A673 (cell line): ENCODE results near the gene SEC61G. TPM values are rescaled to one million over a fixed set of nuclear protein-coding genes. Genes with fewer than 3 reads are reported as not detected.

Source experiments
- BruUV-seq: library from RNA; stranded (reverse); fragments of 400-500 nt; replicated peaks from 2 replicates; lab custom pipeline; 2021; lab: Mats Ljungman, UMichigan
- CTCF ChIA-PET: fragments of 300-600 bp; sonication (Branson Sonifier 250); formaldehyde crosslinking; loops from one replicate; lab custom pipeline; 2022; ENCODE audit warnings: antibody characterized with exemption; lab: Charles Lee
- POLR2A ChIA-PET: fragments of 300-600 bp; sonication (Branson Sonifier 250); formaldehyde crosslinking; loops from one replicate; lab custom pipeline; 2022; ENCODE audit warnings: antibody characterized with exemption; ENCODE audit not compliant: low non-redundant PET; lab: Charles Lee
- DNase-seq: peaks from one replicate; pipeline ENCODE4 v3.0.0-alpha.2; 2015; ENCODE audit warnings: low spot score
- H3K27ac ChIP-seq: fragments of 200-600 bp; sonication (generic); 2 replicates; pipeline ENCODE4 v1.5.1; 2016; ENCODE audit warnings: mixed run types, low read depth, mild to moderate bottlenecking, mixed read lengths, antibody characterized with exemption, low read length; ENCODE audit not compliant: poor library complexity, severe bottlenecking
- H3K27me3 ChIP-seq: fragments of 200-600 bp; sonication (generic); replicated peaks from 2 replicates; pipeline ENCODE4 v1.6.1; 2017; ENCODE audit warnings: mixed run types, low read depth, mild to moderate bottlenecking, mixed read lengths, antibody characterized with exemption, low read length; ENCODE audit not compliant: insufficient read depth, poor library complexity
- H3K36me3 ChIP-seq: fragments of 200-600 bp; sonication (generic); 2 replicates; pipeline ENCODE4 v1.6.1; 2016; ENCODE audit warnings: mixed run types, mild to moderate bottlenecking, mixed read lengths, antibody characterized with exemption, low read length; ENCODE audit not compliant: insufficient read depth, poor library complexity, severe bottlenecking
- H3K4me1 ChIP-seq: fragments of 200-600 bp; sonication (generic); 2 replicates; pipeline ENCODE4 v1.6.1; 2017; ENCODE audit warnings: mixed run types, mild to moderate bottlenecking, mixed read lengths, antibody characterized with exemption, low read length; ENCODE audit not compliant: insufficient read depth, poor library complexity, severe bottlenecking
- H3K4me3 ChIP-seq: fragments of 200-600 bp; sonication (generic); 2 replicates; pipeline ENCODE4 v1.5.1; 2016; ENCODE audit warnings: low read depth, mixed run types, mild to moderate bottlenecking, mixed read lengths, low read length; ENCODE audit not compliant: poor library complexity, severe bottlenecking
- H3K9me3 ChIP-seq: fragments of 200-600 bp; sonication (generic); 2 replicates; pipeline ENCODE4 v1.6.1; 2016; ENCODE audit warnings: mixed run types, low read depth, mild to moderate bottlenecking, mixed read lengths, antibody characterized with exemption, low read length; ENCODE audit not compliant: poor library complexity, severe bottlenecking
- EZH2 ChIP-seq: fragments of 200-600 bp; sonication (generic); IDR thresholded peaks from 2 replicates; pipeline ENCODE4 v1.6.1; 2017; ENCODE audit warnings: borderline replicate concordance, low read depth, mild to moderate bottlenecking, mixed read lengths, antibody characterized with exemption, low read length; ENCODE audit not compliant: poor library complexity, severe bottlenecking
- intact Hi-C: fragments of 100-400 bp; cut with micrococcal nuclease; formaldehyde crosslinking; loops from one replicate; pipeline ENCODE4 v1.10.0; 2022; ENCODE audit not compliant: unreplicated experiment
- total RNA-seq: library from RNA; stranded (reverse); gene quantifications from 2 replicates; pipeline ENCODE4 v1.2.3, GENCODE V29; 2021
- TF ChIP-seq, protein P1 (sequence below): fragments of 300-800, 200-600 bp; sonication (generic); conservative IDR thresholded peaks from 2 replicates; pipeline ENCODE4 v1.5.1; 2017; ENCODE audit warnings: low read depth, mild to moderate bottlenecking, antibody characterized with exemption, low read length, moderate library complexity, mixed read lengths

The SEC61G gene
- total RNA-seq, 1 experiment from 2014 or later, result 136 TPM

DNA sequence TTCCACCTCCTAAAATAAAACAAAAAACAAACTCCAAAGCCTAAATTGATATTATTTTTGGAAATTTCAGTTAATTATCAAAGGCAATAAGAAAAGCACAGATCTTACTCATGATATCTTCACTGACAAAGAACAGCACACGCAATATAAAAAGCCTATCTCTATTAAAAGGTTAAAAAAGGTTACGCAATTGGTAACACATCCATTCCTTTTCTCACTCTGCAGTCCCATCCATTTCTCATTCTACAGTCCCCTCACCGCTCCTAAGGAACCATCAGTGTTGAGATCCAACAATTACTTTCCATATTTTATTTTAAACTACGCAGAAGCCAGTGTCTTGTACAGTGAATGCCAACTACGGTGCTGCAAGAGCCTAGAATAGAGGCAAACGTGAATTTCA, 1.3 kb downstream of the SEC61G start:
- Histone ChIP-seq H3K27ac (no peak overlapping the region), H3K9me3 (no peaks in the 10 kb centered on the region), H3K36me3 (peaks cover 26% of the 10 kb centered on the region), H3K27me3 (no peaks in the 10 kb centered on the region), H3K4me3 (peak overlapping the region; percentile 96), H3K4me1 (peaks cover 11% of the 10 kb centered on the region)
- intact Hi-C loops, result no loop called here
- TF ChIP-seq, protein P1, sequence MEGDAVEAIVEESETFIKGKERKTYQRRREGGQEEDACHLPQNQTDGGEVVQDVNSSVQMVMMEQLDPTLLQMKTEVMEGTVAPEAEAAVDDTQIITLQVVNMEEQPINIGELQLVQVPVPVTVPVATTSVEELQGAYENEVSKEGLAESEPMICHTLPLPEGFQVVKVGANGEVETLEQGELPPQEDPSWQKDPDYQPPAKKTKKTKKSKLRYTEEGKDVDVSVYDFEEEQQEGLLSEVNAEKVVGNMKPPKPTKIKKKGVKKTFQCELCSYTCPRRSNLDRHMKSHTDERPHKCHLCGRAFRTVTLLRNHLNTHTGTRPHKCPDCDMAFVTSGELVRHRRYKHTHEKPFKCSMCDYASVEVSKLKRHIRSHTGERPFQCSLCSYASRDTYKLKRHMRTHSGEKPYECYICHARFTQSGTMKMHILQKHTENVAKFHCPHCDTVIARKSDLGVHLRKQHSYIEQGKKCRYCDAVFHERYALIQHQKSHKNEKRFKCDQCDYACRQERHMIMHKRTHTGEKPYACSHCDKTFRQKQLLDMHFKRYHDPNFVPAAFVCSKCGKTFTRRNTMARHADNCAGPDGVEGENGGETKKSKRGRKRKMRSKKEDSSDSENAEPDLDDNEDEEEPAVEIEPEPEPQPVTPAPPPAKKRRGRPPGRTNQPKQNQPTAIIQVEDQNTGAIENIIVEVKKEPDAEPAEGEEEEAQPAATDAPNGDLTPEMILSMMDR, result no peak
- no peak for TF ChIP-seq EZH2
- no peak for DNase-seq
- CTCF ChIA-PET, result no interaction called here
- POLR2A ChIA-PET, result no interaction called here
- BruUV-seq, result no TSS peak

DNA sequence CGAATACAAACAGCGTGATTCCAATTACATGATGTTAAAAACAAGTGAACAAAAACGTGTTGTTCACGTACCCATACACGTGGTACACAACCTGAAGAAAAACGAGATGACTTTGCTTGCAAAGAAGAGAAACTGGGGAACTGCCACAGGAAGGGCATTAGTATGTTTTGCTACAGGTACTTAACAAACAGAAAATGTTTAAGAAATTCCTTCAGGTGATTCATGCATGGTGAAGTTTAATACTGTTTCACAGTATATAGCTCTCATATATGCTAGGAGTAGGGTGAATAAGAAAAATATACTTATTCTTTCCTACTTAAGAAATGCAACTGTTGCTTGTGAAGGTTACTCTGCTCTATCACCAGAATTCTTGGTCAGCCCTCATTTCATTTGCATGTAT, 9.8 kb downstream of the SEC61G start:
- no TSS peak for BruUV-seq
- ChIA-PET CTCF (no interaction called here), POLR2A (no interaction called here)
- peaks cover 50% of the 10 kb centered on the region for H3K36me3 ChIP-seq
- no peaks in the 10 kb centered on the region for H3K27me3 ChIP-seq
- no peak overlapping the region for H3K4me3 ChIP-seq
- no peaks in the 10 kb centered on the region for H3K4me1 ChIP-seq
- no peak for DNase-seq
- intact Hi-C loops, result no loop called here
- no peak overlapping the region for H3K27ac ChIP-seq
- TF ChIP-seq EZH2, result no peak
- TF ChIP-seq, protein P1, result no peak
- H3K9me3 ChIP-seq, result no peaks in the 10 kb centered on the region

DNA sequence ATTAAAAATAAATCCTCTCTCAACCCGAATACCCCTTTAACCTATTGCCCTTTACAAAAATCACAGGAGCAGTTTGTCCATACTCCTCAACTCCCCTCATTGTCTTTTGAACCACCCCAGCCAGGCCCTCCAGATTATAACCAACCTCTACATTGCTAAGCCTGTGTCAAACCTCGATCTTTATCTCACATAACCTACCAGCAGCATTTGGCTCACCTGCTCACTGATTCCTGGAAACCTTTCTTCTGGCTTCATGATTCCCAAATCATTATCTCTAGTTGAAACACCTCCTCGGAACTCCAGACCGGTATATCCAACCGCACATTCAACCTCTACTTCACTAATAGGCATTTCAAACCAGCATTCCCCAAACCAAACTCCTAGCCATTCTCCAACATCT, 11.8 kb downstream of the SEC61G start:
- Histone ChIP-seq H3K27me3 (no peaks in the 10 kb centered on the region), H3K4me1 (no peaks in the 10 kb centered on the region), H3K27ac (no peak overlapping the region), H3K36me3 (peaks cover 35% of the 10 kb centered on the region), H3K9me3 (no peaks in the 10 kb centered on the region), H3K4me3 (no peak overlapping the region)
- CTCF ChIA-PET, result no interaction called here
- intact Hi-C loops, result no loop called here
- POLR2A ChIA-PET, result no interaction called here
- TF ChIP-seq, protein P1, result no peak
- no peak for TF ChIP-seq EZH2
- no peak for DNase-seq
- no TSS peak for BruUV-seq
